Subcutaneous abdominal adipose tissue (tissue), 5 donors: ENCODE results near the gene RASL11B.

ENCODE experiments used
- H3K27ac ChIP-seq: one replicate; pipeline ENCODE4 v1.7.0; 2013; ENCODE audit warnings: low read depth, mild to moderate bottlenecking, inconsistent platforms, low read length, moderate library complexity
- H3K27me3 ChIP-seq, 5 donors: one replicate each; pipeline ENCODE4 v1.7.0; 2013; ENCODE audit warnings: low read length in 5 of 5, inconsistent platforms in 1 of 5; ENCODE audit not compliant: control insufficient read depth in 5 of 5, insufficient read depth in 4 of 5
- H3K36me3 ChIP-seq, 5 donors: one replicate each; pipeline ENCODE4 v1.7.0; 2013; ENCODE audit warnings: low read length in 5 of 5; ENCODE audit not compliant: control insufficient read depth in 5 of 5, insufficient read depth in 5 of 5
- H3K4me1 ChIP-seq, 5 donors: one replicate each; pipeline ENCODE4 v1.7.0; 2013; ENCODE audit warnings: low read length in 5 of 5, mild to moderate bottlenecking in 3 of 5, moderate library complexity in 1 of 5; ENCODE audit not compliant: control insufficient read depth in 5 of 5, insufficient read depth in 5 of 5
- H3K4me3 ChIP-seq, 5 donors: one replicate each; pipeline ENCODE4 v1.7.0; 2013; ENCODE audit warnings: low read length in 5 of 5, low read depth in 1 of 5
- H3K9ac ChIP-seq, 5 donors: one replicate each; pipeline ENCODE4 v1.7.0; 2013; ENCODE audit warnings: low read length in 5 of 5, mild to moderate bottlenecking in 4 of 5, moderate library complexity in 3 of 5
- H3K9me3 ChIP-seq, 5 donors: one replicate each; pipeline ENCODE4 v1.7.0; 2013; ENCODE audit warnings: low read length in 5 of 5; ENCODE audit not compliant: control insufficient read depth in 5 of 5
- donor health status: healthy.
- donor health status: healthy.
- donor health status: healthy.
- donor health status: healthy.
- donor health status: healthy.

The RASL11B gene

DNA sequence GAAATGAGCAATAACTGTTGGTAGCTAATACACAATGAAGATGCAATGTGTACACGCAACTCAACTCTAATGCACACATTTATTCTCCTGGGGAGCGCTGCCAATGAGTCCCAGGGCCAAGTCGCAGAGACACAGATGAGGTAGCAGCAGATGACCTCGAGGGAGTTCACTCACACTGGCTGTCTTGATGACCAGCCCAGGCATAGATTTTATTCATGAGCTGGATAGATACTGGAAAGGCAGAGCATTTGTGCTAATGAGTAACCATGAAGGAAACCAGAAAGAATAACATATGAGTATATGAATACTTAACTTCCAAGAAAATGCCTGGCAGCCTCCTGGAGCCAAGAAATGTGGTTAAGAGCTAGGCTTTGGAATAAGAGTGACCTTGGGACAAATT is 42.3 kb downstream of the RASL11B start:
- no peak overlapping the region for H3K27ac ChIP-seq
- no peaks in the 10 kb centered on the region for H3K4me1 ChIP-seq
- no peak overlapping the region for H3K4me3 ChIP-seq
- no peak overlapping the region for H3K9ac ChIP-seq
- H3K9me3 ChIP-seq, result no peaks in the 10 kb centered on the region
- no peaks in the 10 kb centered on the region for H3K27me3 ChIP-seq
- H3K36me3 ChIP-seq, result peaks cover 4 to 22% (median 11%) of the 10 kb centered on the region in 5 donors

DNA sequence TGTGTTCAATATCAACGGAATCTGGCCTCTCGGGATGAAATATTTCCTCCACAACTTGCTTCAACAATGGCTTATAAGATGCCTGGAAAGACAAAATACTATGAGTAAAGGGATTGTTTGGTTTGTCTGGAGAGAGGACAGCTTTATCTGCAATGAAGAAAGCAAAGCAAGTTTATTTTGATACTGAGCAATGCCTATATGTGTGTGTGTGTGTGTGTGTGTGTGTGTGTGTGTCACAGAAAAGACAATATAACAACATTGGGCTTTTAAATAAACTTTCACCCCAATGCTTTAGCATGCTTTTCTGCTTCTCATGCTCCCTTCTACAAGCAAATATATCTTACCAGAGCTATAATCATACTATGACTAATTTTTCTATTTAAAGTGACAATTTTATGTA is 45.4 kb downstream of the RASL11B start:
- H3K9me3 ChIP-seq, result no peaks in the 10 kb centered on the region

DNA sequence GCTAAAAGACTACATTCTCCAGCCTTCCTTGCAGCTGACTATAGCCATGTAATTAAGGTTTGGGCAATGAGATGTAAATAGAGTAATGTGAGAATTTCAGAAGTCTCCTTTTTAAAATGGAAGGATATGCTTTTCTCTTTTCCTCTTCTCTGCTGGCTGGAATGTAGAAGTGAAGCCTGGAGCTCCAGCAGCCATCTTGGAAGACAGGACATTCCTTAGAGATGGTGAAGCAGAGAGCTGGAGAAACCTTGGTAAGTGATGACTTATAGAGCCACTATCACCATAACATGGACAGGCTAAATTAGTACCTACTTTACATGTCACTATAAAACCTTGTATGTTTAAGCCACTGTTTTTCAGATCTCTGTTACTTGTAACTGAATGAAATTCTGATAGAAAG is 48.0 kb downstream of the RASL11B start:
- Histone ChIP-seq H3K4me3 (no peak overlapping the region), H3K27ac (no peak overlapping the region), H3K9me3 (no peaks in the 10 kb centered on the region), H3K27me3 (no peaks in the 10 kb centered on the region), H3K36me3 (peaks cover 0 to 10% (median 5%) of the 10 kb centered on the region in 5 donors), H3K4me1 (peaks cover 0 to 8% (median 7%) of the 10 kb centered on the region in 5 donors), H3K9ac (no peak overlapping the region)

More for the DNA sequence above, 45.4 kb downstream of the RASL11B start:
- H3K27ac ChIP-seq, result no peak overlapping the region
- H3K9ac ChIP-seq, result no peak overlapping the region
- no peak overlapping the region for H3K4me3 ChIP-seq
- H3K4me1 ChIP-seq, result peaks cover 0 to 3% (median 0%) of the 10 kb centered on the region in 5 donors
- peaks cover 2 to 22% (median 11%) of the 10 kb centered on the region in 5 donors for H3K36me3 ChIP-seq
- H3K27me3 ChIP-seq, result no peaks in the 10 kb centered on the region

DNA sequence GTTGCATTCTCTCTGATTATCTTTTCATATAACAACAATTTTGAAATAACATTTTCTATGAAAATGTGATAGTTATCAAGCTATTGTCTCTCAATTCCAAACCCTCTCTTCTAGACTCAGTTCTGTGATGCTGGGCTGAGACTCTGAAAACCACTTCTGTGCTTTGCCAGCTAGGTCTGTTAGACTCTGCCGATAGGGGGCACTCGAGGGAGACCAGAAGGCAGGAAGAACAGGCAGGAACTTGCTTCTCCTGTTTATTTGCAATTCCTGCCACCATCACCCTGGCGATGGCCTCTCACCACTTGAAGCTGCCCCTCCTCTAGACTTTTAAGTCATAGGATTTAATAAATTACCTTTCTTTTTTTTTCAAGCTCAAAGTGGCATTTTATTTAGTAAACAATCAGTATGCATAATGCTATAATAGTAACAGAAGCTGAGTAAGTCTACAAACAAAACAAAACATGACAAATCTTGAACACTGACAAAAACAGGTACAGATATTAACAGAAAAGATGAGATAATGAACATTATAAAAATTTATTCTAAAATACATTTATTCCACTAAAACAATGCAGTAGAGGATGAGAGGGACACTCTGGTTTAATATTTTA is 49.7 kb downstream of the RASL11B start:
- Histone ChIP-seq H3K9me3 (no peaks in the 10 kb centered on the region), H3K36me3 (peaks cover 0 to 5% (median 0%) of the 10 kb centered on the region in 5 donors), H3K27me3 (no peaks in the 10 kb centered on the region), H3K4me3 (no peak overlapping the region), H3K27ac (no peak overlapping the region), H3K9ac (no peak overlapping the region), H3K4me1 (peaks cover 0 to 8% (median 7%) of the 10 kb centered on the region in 5 donors)

DNA sequence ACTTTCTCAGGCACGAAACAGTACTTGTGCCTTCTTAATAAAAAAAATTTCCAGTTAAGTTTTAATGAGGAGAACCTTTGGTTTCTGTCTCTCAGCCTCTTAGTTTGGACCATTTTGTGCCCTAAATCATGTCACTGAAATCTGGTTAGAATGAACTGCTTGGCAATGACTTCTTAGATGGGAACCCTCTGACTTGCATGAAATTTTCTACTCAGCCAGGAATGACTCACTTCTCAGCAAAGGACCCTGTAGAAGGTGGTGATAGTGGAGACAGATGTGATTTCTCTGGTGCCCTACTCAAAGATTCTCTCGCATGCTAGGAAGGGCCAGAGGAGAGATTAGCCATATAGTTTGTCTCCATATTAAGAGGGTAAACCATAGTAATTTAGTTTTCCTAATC is 50.5 kb downstream of the RASL11B start:
- Histone ChIP-seq H3K9me3 (no peaks in the 10 kb centered on the region), H3K4me1 (peaks cover 0 to 8% (median 7%) of the 10 kb centered on the region in 5 donors), H3K9ac (no peak overlapping the region), H3K36me3 (no peaks in the 10 kb centered on the region), H3K27ac (no peak overlapping the region), H3K4me3 (no peak overlapping the region), H3K27me3 (no peaks in the 10 kb centered on the region)

DNA sequence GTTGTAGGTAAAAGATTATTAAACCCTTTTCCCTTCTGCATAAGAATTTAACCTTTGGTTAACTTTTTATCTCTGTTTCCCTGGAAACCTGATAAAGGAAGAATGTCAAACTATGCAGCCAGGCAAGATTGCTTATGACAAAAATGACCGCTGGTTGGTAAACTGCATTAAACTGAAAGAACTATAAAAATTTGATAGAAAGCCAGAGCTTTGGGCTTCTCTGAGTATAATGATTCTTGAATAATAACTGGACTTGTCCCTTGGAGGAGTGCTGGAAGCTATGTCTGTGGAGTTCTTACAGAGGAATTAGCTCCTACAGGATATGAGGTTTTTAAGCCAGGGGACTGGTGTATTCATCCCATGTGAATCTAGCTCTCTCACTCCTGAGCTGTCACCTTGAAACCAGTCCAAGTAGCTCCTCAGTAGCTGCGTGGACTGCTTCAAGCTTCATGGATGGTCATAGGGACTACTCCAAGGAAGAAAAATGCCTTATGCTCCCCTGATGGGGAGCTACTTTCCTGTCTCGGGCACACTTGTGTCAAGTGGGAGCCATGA is 52.0 kb downstream of the RASL11B start:
- H3K9ac ChIP-seq, result no peak overlapping the region
- no peaks in the 10 kb centered on the region for H3K27me3 ChIP-seq
- H3K27ac ChIP-seq, result no peak overlapping the region
- H3K9me3 ChIP-seq, result no peaks in the 10 kb centered on the region
- no peaks in the 10 kb centered on the region for H3K36me3 ChIP-seq
- peaks cover 0 to 8% (median 7%) of the 10 kb centered on the region in 5 donors for H3K4me1 ChIP-seq
- no peak overlapping the region for H3K4me3 ChIP-seq

DNA sequence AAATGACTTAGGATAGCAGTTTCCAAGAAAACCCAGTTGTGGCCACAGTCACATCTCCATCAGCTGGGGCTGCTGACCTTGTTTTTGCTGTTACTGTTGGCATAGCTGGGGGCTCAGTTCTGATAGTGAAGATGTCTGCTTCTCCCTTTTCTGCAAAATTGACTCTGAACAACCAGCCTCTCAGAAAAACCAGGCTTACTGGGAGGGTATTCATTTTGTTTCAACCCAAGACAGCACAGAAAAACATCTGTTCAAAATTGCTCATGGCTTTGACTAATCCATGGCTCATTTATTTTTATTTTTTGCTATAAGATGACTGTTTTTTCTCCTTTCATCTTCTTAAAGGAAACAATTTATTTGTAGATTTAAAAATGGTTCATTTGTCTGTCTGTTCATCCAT is 53.1 kb downstream of the RASL11B start:
- Histone ChIP-seq H3K27me3 (no peaks in the 10 kb centered on the region), H3K36me3 (peaks cover 0 to 3% (median 0%) of the 10 kb centered on the region in 5 donors), H3K9ac (no peak overlapping the region), H3K4me3 (no peak overlapping the region), H3K27ac (no peak overlapping the region), H3K9me3 (no peaks in the 10 kb centered on the region), H3K4me1 (peaks cover 0 to 8% (median 7%) of the 10 kb centered on the region in 5 donors)

DNA sequence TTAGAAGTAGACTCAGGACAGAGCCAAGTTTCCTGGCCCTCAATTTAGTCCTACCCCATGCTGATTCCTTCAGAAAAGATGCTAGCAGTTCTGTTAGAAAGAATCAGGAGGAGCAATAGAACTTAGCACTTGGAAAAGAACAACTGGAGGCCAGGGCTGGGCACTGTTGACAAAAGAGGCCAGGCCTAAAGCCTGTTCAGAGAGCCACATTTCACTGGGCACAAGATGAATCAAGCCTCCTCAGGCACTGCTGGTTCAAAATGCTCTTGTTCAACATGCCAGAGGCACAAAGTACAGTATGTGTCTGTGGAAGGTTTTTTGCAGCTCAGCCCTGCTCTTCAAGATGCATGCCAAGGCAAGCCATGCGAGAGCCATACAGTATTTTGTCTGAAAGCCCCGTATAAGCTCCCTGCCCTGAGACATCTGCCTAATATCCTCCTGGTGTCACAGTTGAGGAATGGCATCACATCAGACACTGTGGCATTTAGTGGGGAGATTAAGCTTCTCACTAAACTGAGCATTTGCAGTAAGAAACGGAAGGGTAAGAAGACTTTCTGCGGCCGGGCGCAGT is 53.7 kb downstream of the RASL11B start:
- H3K27me3 ChIP-seq, result no peaks in the 10 kb centered on the region
- no peak overlapping the region for H3K9ac ChIP-seq
- H3K27ac ChIP-seq, result no peak overlapping the region
- no peaks in the 10 kb centered on the region for H3K9me3 ChIP-seq
- H3K4me1 ChIP-seq, result peaks cover 0 to 8% (median 7%) of the 10 kb centered on the region in 5 donors
- H3K4me3 ChIP-seq, result no peak overlapping the region
- H3K36me3 ChIP-seq, result peaks cover 0 to 3% (median 0%) of the 10 kb centered on the region in 5 donors
